GM19468 (cell line): ENCODE results near the gene HDAC7.

Source experiments
- ATAC-seq: cut with Tn5 transposase; IDR thresholded peaks from one replicate; pipeline ENCODE4 v1.9.1; 2021; ENCODE audit warnings: mild to moderate bottlenecking, moderate library complexity, moderate number of reproducible peaks; ENCODE audit not compliant: unreplicated experiment; ENCODE audit errors: extremely low read depth

The HDAC7 gene

GRCh38 chr12:47740606-47741339 lies 78.9 kb downstream of the HDAC7 start:
- ATAC-seq: no peak

- no peak for ATAC-seq
Observed at GRCh38 chr12:47739979-47740378, 79.7 kb downstream of the HDAC7 start.

GRCh38 chr12:47739297-47739696 lies 80.4 kb downstream of the HDAC7 start:
- no peak for ATAC-seq

GRCh38 chr12:47737936-47738594 lies 81.6 kb downstream of the HDAC7 start:
- ATAC-seq: no peak

GRCh38 chr12:47736877-47737676 lies 82.6 kb downstream of the HDAC7 start:
- ATAC-seq: no peak

GRCh38 chr12:47736216-47736615 lies 83.5 kb downstream of the HDAC7 start:
- ATAC-seq: no peak

GRCh38 chr12:47735649-47736048 lies 84.1 kb downstream of the HDAC7 start:
- ATAC-seq: no peak

- ATAC-seq: no peak
Observed at GRCh38 chr12:47734725-47735480, 84.8 kb downstream of the HDAC7 start.

GRCh38 chr12:47733142-47733541 lies 86.6 kb downstream of the HDAC7 start:
- ATAC-seq: no peak
